Measurements from ENCODE around the gene PPIL4.
"Not testable (repeated sequence)": the region's sequence is repeated elsewhere in the genome, so short reads cannot be mapped to it uniquely, and the experiment has no call there.

DNA sequence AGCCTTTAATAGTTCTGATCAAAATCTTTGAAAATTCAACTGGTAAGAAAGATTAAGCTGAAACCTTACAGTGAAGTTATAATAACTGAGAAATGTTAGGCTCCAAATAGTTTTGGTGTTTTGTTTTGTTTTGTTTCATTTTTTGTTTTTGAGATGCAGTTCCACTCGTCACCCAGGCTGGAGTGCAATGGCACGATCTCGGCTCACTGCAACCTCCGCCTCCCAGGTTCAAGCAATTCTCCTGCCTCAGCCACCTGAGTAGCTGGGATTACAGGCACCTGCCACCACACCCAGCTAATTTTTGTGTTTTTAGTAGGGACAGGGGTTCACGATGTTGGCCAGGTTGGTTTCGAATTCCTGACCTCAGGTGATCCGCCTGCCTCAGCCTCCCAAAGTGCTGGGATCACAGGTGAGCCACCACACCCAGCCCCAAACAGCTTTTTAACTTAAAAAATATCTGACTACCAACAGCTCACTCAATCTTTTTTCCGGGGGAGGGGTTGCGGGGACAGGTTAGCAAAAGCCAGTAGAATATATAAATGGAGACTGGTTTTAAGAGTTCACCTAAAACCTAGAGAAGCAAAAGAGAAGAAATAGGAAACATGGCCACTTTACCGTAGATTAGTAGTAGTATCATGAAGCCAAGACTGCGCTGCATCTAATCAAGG, 50.4 kb downstream of the PPIL4 start:
- TF ChIP-seq, protein P1, sequence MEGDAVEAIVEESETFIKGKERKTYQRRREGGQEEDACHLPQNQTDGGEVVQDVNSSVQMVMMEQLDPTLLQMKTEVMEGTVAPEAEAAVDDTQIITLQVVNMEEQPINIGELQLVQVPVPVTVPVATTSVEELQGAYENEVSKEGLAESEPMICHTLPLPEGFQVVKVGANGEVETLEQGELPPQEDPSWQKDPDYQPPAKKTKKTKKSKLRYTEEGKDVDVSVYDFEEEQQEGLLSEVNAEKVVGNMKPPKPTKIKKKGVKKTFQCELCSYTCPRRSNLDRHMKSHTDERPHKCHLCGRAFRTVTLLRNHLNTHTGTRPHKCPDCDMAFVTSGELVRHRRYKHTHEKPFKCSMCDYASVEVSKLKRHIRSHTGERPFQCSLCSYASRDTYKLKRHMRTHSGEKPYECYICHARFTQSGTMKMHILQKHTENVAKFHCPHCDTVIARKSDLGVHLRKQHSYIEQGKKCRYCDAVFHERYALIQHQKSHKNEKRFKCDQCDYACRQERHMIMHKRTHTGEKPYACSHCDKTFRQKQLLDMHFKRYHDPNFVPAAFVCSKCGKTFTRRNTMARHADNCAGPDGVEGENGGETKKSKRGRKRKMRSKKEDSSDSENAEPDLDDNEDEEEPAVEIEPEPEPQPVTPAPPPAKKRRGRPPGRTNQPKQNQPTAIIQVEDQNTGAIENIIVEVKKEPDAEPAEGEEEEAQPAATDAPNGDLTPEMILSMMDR (IDR thresholded peaks at IDR 0.05; ENCODE audit: extremely low read depth in 1 of 2, insufficient read depth in 1 of 2, low read depth in 1 of 2, low read length in 2 of 2), result not testable (repeated sequence)
- not testable (repeated sequence) for TF ChIP-seq EZH2 (IDR thresholded peaks at IDR 0.05; ENCODE audit: borderline replicate concordance, low read depth, low read length, severe bottlenecking); MYC (IDR thresholded peaks at IDR 0.05; ENCODE audit: low read depth, low read length); POLR2A (IDR thresholded peaks at IDR 0.05; ENCODE audit: low read depth, low read length)
